Measurements from ENCODE around the gene B4GALNT4. TPM values are rescaled to one million over a fixed set of nuclear protein-coding genes. Genes with fewer than 3 reads are reported as not detected.
"Not testable (repeated sequence)": the region's sequence is repeated elsewhere in the genome, so short reads cannot be mapped to it uniquely, and the experiment has no call there.

Gene B4GALNT4
- total RNA-seq, 1 experiment from 2014 or later = 56.0 TPM

GRCh38 chr11:382081-382629 lies 12.9 kb downstream of the B4GALNT4 start:
- H3K27me3 ChIP-seq (ENCODE audit: control insufficient read depth, insufficient read depth, low read length) = no peaks in the 10 kb centered on the region
- DNase-seq = no peak
- no peak overlapping the region for H3K4me3 ChIP-seq (ENCODE audit: insufficient read depth, low read depth, low read length)
- H3K36me3 ChIP-seq (replicated peaks; ENCODE audit: control insufficient read depth, insufficient read depth, low read length) = no peaks in the 10 kb centered on the region; the same call in 1 of the 2 replicates

GRCh38 chr11:383431-383830 lies 14.1 kb downstream of the B4GALNT4 start:
- Histone ChIP-seq H3K4me3 (ENCODE audit: insufficient read depth, low read depth, low read length) (no peak overlapping the region), H3K36me3 (replicated peaks; ENCODE audit: control insufficient read depth, insufficient read depth, low read length) (no peaks in the 10 kb centered on the region; the same call in 1 of the 2 replicates), H3K27me3 (ENCODE audit: control insufficient read depth, insufficient read depth, low read length) (no peaks in the 10 kb centered on the region; the same call in 1 of the 2 replicates)
- DNase-seq = no peak

GRCh38 chr11:384511-384910 lies 15.2 kb downstream of the B4GALNT4 start:
- no peaks in the 10 kb centered on the region; the same call in 1 of the 2 replicates for H3K27me3 ChIP-seq (ENCODE audit: control insufficient read depth, insufficient read depth, low read length)
- no peak overlapping the region for H3K4me3 ChIP-seq (ENCODE audit: insufficient read depth, low read depth, low read length)
- DNase-seq = peak; percentile 75
- no peaks in the 10 kb centered on the region for H3K36me3 ChIP-seq (replicated peaks; ENCODE audit: control insufficient read depth, insufficient read depth, low read length)

GRCh38 chr11:385594-386351 lies 16.5 kb downstream of the B4GALNT4 start:
- Histone ChIP-seq H3K4me3 (ENCODE audit: insufficient read depth, low read depth, low read length) (no peak overlapping the region), H3K27me3 (ENCODE audit: control insufficient read depth, insufficient read depth, low read length) (no peaks in the 10 kb centered on the region; the same call in 1 of the 2 replicates), H3K36me3 (replicated peaks; ENCODE audit: control insufficient read depth, insufficient read depth, low read length) (no peaks in the 10 kb centered on the region)
- DNase-seq = no peak

- H3K36me3 ChIP-seq (replicated peaks; ENCODE audit: control insufficient read depth, insufficient read depth, low read length) = no peaks in the 10 kb centered on the region
- no peak overlapping the region for H3K4me3 ChIP-seq (ENCODE audit: insufficient read depth, low read depth, low read length)
- DNase-seq = no peak
- no peaks in the 10 kb centered on the region; the same call in 1 of the 2 replicates for H3K27me3 ChIP-seq (ENCODE audit: control insufficient read depth, insufficient read depth, low read length)
These were observed 17.2 kb downstream of the B4GALNT4 start for GRCh38 chr11:386483-386882.

GRCh38 chr11:387193-387793 lies 18.0 kb downstream of the B4GALNT4 start:
- H3K36me3 ChIP-seq (replicated peaks; ENCODE audit: control insufficient read depth, insufficient read depth, low read length) = no peaks in the 10 kb centered on the region
- H3K27me3 ChIP-seq (ENCODE audit: control insufficient read depth, insufficient read depth, low read length) = no peaks in the 10 kb centered on the region; the same call in 1 of the 2 replicates
- H3K4me3 ChIP-seq (ENCODE audit: insufficient read depth, low read depth, low read length) = no peak overlapping the region
- no peak for DNase-seq

- not testable (repeated sequence) for H3K27me3 ChIP-seq (ENCODE audit: control insufficient read depth, insufficient read depth, low read length); H3K4me3 ChIP-seq (ENCODE audit: insufficient read depth, low read depth, low read length); H3K36me3 ChIP-seq (replicated peaks; ENCODE audit: control insufficient read depth, insufficient read depth, low read length); DNase-seq
These were observed 20.1 kb downstream of the B4GALNT4 start for GRCh38 chr11:389369-389768.

- no peak overlapping the region for H3K4me3 ChIP-seq (ENCODE audit: insufficient read depth, low read depth, low read length)
- DNase-seq = peak; percentile 91
- no peaks in the 10 kb centered on the region; the same call in 1 of the 2 replicates for H3K27me3 ChIP-seq (ENCODE audit: control insufficient read depth, insufficient read depth, low read length)
- H3K36me3 ChIP-seq (replicated peaks; ENCODE audit: control insufficient read depth, insufficient read depth, low read length) = no peaks in the 10 kb centered on the region
These were observed 20.9 kb downstream of the B4GALNT4 start for GRCh38 chr11:390175-390574.

- Histone ChIP-seq H3K36me3 (replicated peaks; ENCODE audit: control insufficient read depth, insufficient read depth, low read length) (no peaks in the 10 kb centered on the region), H3K4me3 (ENCODE audit: insufficient read depth, low read depth, low read length) (no peak overlapping the region), H3K27me3 (ENCODE audit: control insufficient read depth, insufficient read depth, low read length) (no peaks in the 10 kb centered on the region; the same call in 1 of the 2 replicates)
- DNase-seq = no peak
These were observed 22.1 kb downstream of the B4GALNT4 start for GRCh38 chr11:391117-392017.

- no peak for DNase-seq
- no peak overlapping the region for H3K4me3 ChIP-seq (ENCODE audit: insufficient read depth, low read depth, low read length)
- H3K27me3 ChIP-seq (ENCODE audit: control insufficient read depth, insufficient read depth, low read length) = no peaks in the 10 kb centered on the region; the same call in 1 of the 2 replicates
- no peaks in the 10 kb centered on the region for H3K36me3 ChIP-seq (replicated peaks; ENCODE audit: control insufficient read depth, insufficient read depth, low read length)
These were observed 22.9 kb downstream of the B4GALNT4 start for GRCh38 chr11:392102-392777.

- peak; percentile 68 for DNase-seq
- no peak overlapping the region for H3K4me3 ChIP-seq (ENCODE audit: insufficient read depth, low read depth, low read length)
- no peaks in the 10 kb centered on the region for H3K27me3 ChIP-seq (ENCODE audit: control insufficient read depth, insufficient read depth, low read length)
- H3K36me3 ChIP-seq (replicated peaks; ENCODE audit: control insufficient read depth, insufficient read depth, low read length) = no peaks in the 10 kb centered on the region
These were observed 24.1 kb downstream of the B4GALNT4 start for GRCh38 chr11:393219-394033.

- Histone ChIP-seq H3K36me3 (replicated peaks; ENCODE audit: control insufficient read depth, insufficient read depth, low read length) (no peaks in the 10 kb centered on the region; the same call in 1 of the 2 replicates), H3K27me3 (ENCODE audit: control insufficient read depth, insufficient read depth, low read length) (no peaks in the 10 kb centered on the region), H3K4me3 (ENCODE audit: insufficient read depth, low read depth, low read length) (peak within 1 kb of the TSS; percentile 35; the same call in 1 of the 2 replicates)
- peak; percentile 93 for DNase-seq
These were observed 24.9 kb downstream of the B4GALNT4 start, which contains the start of gene PKP3 for GRCh38 chr11:394034-394857. Gene PKP3 (plus strand): TSS chr11:394209. CDS start chr11:394293, 84 bp downstream.
